ENCODE data around the gene TXNDC2.

DNA sequence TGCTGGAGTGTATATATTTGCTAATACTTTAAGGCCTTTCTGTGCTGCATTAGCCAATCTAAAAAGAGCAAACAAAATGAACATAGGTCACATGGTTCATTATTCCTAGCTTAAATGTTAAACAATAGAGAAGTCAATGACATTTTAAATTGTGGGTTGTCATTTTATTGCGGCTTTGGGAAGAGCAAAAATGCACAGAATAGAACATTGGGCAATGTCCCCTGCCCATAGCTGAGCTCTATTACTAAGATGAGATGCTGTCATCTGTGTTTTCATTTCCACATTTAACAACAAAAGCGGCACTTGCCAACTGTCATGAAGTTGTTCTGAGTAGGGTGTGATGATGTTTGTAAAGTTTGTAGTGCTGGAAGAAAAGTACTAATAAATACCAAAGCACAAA, 24.9 kb downstream of the TXNDC2 start:
- no peak for TF ChIP-seq POLR2AphosphoS5 (IDR thresholded peaks at IDR 0.05; ENCODE audit: insufficient read depth in 1 of 2, low read depth in 1 of 2)
- TF ChIP-seq, protein P1, sequence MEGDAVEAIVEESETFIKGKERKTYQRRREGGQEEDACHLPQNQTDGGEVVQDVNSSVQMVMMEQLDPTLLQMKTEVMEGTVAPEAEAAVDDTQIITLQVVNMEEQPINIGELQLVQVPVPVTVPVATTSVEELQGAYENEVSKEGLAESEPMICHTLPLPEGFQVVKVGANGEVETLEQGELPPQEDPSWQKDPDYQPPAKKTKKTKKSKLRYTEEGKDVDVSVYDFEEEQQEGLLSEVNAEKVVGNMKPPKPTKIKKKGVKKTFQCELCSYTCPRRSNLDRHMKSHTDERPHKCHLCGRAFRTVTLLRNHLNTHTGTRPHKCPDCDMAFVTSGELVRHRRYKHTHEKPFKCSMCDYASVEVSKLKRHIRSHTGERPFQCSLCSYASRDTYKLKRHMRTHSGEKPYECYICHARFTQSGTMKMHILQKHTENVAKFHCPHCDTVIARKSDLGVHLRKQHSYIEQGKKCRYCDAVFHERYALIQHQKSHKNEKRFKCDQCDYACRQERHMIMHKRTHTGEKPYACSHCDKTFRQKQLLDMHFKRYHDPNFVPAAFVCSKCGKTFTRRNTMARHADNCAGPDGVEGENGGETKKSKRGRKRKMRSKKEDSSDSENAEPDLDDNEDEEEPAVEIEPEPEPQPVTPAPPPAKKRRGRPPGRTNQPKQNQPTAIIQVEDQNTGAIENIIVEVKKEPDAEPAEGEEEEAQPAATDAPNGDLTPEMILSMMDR (IDR thresholded peaks at IDR 0.05): no peak
